Fibroblast of skin of scalp (primary cell): ENCODE results near the gene NME1.

Experiments
- DNase-seq: peaks from one replicate; pipeline ENCODE4 v3.0.0-alpha.2; 2013

Gene NME1

DNA sequence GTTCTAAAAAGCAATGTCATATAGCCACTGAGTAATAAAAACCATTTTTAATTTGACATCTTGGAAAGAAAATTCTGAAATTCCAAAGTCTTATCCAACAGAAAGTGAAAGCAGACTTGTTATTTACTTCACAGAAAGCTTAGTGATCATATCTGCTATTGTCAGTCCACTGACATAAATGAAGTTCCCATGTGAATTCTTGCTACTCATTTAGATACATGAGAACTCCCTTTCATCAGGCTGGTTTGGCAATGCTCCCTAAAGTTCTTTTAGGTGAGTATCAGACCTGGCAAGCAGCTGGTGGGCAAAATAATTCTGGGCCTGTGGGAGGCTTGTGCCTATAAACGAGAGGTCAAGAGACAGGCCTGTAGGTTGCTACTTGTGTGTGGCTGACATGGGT, 36.3 kb downstream of the NME1 start:
- DNase-seq, result no peak

DNA sequence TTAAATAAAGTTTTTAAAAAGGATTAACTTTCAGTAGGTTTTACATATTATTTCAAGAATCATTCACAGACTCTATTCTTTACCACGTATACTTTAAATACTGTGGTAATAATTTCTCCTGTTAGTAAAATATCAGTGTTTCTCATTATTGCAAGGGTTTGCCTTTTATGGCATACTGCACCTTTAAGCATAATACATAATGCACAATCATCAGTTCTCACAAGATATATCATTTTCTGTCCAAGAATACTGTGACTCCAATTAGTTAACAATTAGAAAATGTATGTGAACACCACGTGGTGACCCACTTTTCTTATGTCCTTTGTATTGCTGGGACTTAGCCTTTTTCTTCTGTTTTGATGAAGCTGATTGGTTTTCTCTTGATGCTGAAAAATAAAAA, 38.5 kb downstream of the NME1 start:
- no peak for DNase-seq

DNA sequence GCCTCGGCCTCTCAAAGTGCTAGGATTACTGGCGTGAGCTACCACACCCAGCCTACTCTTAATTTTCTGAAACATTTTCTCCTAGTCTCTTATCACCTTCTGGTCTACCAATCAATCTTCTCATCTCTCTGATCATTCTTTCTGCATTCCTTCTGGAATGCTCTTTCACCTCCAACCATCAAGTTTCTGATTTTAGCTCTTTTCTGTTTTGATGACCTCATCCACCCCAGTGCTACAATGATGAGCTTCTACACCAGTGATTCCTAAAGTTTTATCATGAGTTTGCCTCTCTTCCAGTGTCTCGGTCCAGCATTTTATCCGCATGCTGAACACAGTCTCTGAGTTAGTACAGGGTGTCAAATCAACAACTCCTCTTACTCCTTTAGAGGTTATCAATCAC, 44.4 kb downstream of the NME1 start:
- DNase-seq, result no peak

DNA sequence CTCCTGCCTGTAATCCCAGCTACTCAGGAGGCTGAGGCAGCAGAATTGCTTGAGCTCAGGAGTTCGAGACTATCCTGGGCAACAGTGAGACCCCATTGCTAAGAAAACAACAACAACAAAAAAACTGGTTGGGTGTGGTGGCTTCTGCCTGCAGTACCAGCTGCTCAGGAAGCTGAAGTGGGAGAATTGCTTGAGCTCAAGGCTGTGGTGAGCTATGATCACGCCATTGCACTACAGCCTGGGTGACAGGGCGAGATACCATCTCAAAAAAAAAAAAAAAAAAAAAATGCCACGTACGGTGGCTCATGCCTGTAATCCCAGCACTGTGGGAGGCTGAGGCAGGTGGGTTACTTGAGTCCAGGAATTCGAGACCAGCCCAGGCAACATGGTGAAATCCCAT, 46.9 kb downstream of the NME1 start:
- DNase-seq, result no peak

DNA sequence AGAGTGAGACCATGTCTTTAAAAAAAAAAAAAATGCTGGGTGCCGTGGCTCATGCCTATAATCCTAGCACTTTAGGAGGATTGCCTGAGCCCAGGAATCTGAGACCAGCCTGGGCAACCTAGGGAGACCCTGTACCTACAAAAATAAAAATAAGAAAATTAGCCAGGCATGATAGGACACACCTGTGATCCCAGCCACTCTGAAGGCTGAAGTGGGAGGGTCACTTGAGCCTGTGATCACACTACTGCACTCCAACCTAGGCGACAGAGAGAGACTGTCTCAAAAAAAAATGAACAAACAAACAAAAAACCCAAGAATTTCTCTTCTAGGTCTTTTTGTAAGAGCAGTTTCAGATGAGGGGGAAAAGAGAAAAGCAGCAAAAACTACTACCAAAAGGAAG, 47.5 kb downstream of the NME1 start:
- DNase-seq, result no peak

DNA sequence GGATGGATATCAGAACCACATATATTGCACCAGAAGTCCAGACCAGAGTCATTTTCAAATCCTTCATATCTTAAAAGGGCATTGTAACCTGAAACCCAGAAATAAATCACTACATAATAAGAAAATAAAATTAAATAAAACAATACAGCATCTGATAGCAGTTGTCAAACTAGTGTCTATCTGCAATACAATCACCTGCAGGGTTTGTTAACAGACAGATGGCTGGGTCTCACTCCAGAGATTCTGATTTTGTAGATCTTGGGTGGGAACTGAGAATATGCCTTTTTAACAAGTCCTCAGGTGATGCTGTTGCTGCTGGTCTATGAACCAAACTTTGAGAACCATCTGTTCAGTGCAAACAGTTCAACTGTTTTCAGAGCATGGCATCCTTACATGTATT, 50.5 kb downstream of the NME1 start:
- no peak for DNase-seq
